GM21447 (cell line): Measurements from ENCODE around the gene EMP1.
A peak's percentile ranks its signal among the peaks of the same experiment; 100 is the strongest.

Source experiments
- ATAC-seq: cut with Tn5 transposase; IDR thresholded peaks from one replicate; pipeline ENCODE4 v1.9.1; 2021; ENCODE audit not compliant: unreplicated experiment

Gene EMP1

DNA sequence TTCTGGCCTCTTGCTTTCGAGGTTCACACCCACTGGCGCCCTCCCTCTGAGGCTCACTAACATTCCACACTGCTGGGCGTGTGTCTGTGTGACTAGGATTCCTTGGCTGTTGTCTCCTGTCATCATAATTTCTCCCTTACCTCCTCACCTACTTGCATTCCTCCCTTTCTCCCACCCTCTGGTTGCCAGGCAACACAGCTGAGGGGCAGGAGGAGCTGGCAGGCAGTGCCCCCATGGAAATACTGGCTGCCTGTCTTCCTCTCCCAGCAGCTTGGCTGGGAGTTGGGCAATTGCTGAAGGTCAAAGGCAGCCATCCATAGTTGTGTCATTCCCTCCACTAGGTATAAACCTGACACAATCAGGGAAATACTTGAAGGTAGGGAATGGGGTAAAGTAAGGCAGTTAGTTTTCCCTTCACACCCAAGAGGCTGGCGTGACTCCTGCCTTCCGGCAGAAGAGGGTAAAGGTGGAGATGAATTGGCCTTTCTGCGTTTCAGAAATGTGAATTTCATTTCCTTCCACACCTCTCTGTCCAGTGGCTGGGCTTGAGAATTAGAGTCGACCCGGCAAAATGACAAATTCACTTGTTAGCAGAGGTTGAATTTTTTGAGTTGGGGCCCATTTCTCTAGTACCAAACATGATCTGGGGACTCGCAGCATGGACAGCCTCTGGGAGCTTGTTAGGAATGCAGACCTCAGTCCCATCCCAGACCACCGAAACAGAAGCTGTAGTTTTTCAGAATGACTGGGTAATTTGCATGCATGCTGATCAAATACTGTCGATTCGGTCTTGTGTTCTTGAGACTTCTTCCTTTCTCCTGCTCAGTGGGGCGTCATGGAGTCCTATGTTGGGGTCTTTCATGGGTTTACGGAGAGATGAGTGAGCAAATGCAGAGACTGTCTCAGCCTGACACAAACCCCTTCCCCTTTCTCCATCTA is 24.3 kb upstream of the EMP1 start:
- peak; percentile 41 for ATAC-seq

DNA sequence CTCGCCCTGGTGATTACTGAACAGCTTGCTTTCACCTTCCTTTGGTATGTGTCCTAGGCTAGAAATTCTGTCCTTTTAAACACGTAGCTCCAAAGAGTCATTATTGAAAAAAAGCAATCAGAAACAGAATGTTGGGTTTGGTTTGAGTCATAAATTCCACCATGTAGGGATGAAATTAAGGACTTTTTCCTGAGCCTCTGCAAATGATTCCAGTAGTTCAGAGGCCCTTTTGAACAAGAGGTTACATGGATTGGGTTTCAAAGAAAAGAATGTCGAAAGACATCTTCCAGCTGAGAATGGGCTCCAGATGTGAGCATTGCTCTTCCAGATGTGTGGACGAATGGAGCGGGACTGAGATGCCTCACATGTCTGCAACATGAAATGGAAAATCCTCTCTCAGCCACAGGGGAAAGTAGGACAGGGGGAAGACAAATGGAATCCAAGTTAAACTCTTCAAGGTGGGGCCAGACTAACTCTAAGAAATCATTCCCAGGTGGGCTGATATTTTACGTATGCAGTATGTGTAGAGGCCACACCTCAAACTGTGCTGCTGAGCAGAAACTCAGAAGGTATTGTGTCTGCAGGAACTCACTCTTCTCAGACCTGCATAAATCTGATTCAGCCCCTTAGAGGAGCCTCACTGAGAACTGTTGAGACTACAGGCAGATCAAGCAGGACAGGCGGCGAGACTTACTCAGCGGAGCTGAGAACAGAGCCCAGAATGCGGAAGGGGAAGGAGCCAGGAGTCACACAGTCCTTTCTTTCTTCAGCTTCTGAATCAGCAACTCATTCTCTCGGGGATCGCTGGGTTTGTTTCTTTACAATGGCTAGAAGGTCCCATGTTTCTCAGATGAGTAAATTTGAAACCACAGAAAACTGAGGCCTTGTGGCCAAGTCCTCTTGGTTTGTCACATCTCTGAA is 23.3 kb upstream of the EMP1 start:
- ATAC-seq = peak; percentile 95

GRCh38 chr12:13175499-13175898 is 21.0 kb upstream of the EMP1 start:
- ATAC-seq = no peak

GRCh38 chr12:13176256-13176655 is 20.3 kb upstream of the EMP1 start:
- ATAC-seq = no peak

- no peak for ATAC-seq
These were observed 19.2 kb upstream of the EMP1 start for GRCh38 chr12:13177373-13177772.

DNA sequence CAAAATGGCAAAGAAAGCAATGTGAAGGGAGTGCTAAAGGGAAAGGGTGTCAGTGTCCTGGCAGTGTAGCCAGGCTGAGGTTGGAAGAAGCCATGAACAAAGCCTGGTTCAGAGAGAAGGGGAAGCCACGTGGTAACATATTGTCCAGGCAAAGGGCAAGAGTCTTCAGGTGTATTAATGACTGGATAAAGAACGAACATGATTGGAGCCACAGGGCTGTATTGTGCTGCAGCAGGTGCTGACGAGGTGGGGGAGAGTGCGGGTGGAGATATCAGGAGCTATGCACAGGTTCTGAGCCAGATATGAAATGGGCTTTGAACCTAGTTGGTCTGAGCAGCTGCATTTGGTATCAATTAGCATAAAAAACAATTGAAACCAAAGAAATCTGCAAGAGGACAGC is 18.6 kb upstream of the EMP1 start:
- no peak for ATAC-seq

DNA sequence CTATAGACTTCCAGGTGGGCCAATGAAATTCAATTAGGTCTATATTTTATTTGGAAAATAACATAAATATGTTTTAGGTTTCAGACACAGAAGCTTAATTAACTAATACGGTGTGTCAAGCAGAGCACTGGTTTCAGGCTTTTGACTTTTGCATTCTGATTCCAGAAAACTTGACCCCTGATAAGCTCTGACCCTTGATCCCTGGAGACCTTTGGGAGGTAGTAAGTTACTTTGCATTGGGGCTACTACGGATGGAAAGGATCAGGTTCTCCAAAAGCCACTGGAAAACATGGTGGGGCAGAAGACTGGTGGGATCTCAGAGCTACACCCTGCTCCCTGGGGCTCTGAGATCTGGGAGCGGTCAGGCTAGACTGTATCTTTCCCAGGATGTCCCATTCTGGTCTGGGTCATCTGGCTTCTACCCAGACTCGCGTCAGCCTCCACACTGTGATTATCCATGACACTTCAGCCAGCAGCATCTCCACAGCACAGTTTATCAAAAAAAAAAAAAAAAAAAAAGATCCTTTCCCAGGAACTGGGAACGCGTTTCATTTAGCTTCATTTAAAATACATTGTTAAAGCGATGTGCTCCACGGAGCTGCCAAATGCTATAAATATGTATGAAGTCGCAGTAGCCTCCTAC is 17.8 kb upstream of the EMP1 start:
- ATAC-seq = no peak

DNA sequence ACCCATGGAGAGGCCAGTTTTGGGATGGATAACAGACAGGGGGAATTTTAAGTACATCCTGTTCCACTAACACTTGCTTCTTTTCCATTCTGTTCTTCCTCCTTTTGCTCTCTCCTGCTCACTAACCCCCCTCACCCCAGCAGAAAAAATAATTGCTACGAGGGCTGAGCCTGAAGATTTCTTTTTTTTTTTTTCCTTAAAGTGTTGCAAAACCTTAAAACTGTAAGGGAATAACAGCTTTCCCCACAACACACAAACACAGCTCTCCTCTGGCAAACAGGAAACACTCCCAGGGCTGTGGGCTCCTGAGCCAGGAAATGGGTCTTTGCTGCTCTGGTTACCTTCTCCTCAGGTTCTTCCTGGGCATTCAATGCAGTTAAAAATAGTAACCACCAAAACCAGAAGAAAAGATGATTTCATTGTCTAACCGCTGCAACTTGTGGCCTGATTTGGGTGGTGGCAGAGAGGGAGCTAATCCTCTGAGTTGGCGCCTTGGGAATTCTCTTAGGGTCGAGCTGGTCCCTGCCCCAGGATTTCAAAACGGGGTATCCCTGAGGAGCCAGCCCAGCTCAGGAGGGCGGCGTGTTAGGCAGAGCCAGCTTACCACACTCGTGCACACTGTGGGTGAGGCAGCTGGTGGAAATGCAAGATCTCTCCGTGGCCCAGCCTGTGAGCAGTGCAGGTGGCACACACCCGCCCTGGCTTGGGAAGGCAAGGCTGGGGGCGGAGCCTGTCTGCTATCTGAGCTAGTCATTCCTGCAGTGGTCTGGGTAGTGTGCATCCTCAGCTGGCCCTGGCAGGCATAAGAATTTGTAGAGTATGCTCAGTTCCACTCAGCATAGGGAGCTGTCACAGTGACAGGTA is 17.1 kb upstream of the EMP1 start:
- ATAC-seq = peak; percentile 73

- no peak for ATAC-seq
These were observed 15.0 kb upstream of the EMP1 start for GRCh38 chr12:13181375-13182070.

DNA sequence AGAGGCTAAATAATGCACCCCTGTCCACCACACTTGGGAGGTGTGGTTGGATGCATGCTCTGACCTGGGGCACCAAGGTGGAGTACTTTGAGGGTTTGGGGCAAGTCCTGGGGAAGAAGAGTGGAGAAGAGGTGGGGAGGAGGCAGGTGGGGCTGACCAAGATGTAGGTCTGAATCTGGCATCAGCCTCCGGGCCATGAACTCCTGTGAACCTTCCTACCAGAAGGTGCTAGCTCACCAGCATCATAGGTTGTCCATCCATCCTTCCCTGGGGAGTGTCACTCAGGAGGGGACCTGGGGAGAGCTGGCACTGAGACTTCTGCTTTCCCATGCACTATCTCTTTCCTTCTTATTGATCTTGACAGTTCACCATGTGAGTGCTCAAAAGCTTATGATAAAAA is 13.6 kb upstream of the EMP1 start:
- no peak for ATAC-seq

DNA sequence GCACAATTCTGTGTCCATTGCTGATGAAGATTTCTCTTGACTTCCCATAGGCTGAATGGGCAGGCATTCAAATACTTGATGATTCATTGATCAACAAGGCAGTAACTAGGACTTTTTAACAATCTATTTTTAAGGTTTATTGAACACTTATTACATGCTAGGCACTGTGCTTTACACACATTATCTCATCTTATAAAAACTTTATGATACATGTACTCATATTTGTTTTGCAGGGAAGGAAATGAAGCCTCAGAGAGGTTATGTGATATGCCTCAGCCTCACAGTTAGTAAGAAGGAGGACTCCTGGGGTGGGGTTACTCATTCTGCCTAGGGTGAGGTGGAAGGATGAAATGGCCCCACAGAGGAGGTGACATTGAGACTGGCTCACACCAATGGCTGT is 12.9 kb upstream of the EMP1 start:
- no peak for ATAC-seq

- no peak for ATAC-seq
These were observed 10.2 kb upstream of the EMP1 start for GRCh38 chr12:13186302-13186701.

- ATAC-seq = no peak
These were observed 9.1 kb upstream of the EMP1 start for GRCh38 chr12:13187399-13187798.

- ATAC-seq = no peak
These were observed 7.3 kb upstream of the EMP1 start for GRCh38 chr12:13189264-13189663.

DNA sequence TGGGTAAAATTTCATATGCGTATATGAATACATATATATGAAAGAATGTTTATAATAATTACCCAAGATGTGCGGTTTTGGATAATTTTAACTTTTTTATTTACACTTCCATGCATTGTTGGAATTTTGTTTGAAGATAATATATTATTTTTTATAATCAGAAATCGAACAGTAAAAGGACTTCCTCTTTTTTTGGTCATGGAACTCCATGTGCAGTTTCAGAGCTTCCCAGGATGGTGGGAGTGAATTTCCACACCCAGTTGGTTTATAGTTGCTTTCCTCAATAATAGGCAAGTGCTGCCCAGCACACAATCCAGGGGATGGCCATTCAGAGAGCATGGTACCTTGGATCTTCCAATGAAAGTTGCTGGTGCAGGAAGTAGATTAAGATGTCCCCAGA is 6.3 kb upstream of the EMP1 start:
- no peak for ATAC-seq

GRCh38 chr12:13192719-13193118 is 3.8 kb upstream of the EMP1 start:
- no peak for ATAC-seq

DNA sequence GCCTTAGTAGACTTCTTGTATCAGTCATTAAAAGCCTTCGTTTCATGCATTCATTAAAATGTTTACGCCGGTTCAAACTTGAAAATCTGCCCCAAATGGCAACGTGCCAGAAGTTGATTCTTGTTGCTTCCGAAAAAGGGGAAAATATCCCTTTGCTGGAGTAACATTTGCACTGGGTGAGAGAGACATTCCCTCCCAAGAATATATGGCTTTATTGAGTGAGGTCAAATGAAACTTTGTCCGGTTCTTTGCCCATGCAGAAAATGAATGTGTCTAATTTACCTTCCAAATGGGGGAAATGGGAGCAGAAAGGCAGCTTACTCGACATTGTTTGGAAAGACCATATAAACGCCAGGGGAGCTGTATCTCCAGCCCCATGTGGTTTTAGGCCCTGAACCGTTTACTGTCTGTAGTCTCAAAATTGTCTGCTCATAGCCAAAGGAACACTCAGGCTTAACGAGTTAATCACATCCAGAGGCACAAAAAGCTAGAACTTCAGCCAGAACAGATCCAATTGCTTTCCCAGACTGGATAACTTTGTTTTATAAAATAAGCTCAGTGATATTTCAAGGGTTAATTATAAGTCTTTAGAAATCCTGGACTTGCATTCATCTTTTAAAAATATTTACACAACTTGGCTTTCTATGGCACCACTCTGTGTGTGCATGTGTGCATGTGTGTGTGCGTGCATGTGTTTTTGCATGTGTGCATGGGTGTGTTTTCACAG is 2.9 kb upstream of the EMP1 start:
- no peak for ATAC-seq

- ATAC-seq = no peak
These were observed 2.0 kb upstream of the EMP1 start for GRCh38 chr12:13194401-13195110.

DNA sequence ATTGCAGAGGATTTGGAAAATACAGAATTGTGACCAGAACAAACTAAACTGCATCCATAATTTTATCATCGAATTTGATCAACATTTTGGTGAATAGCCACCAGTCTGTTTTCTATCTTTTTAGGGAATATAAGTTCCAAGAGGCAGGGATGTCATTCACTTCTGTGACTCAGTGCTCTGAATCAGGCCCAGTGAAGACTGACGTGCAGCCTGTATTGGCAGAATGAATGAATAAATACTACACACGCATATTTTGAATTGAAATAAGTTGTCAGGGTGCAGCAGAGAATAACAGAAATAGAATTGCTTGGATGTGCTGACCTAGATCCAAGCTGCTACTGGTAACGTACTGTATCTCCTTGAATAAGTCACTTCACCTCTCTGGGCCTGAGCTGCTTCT is 1.3 kb upstream of the EMP1 start:
- ATAC-seq = no peak
